Hematopoietic multipotent progenitor cell treated with erythropoietin and hydrocortisone succinate and interleukin-3 and kit ligand, for 15 days (in vitro differentiated cells): ENCODE results near the gene SOSTDC1.
"Not testable (repeated sequence)": the region's sequence is repeated elsewhere in the genome, so short reads cannot be mapped to it uniquely, and the experiment has no call there.

ENCODE experiments used
- DNase-seq: peaks from one replicate; pipeline ENCODE4 v3.0.0-alpha.2; 2015; ENCODE audit warnings: low spot score

SOSTDC1 gene, protein sequence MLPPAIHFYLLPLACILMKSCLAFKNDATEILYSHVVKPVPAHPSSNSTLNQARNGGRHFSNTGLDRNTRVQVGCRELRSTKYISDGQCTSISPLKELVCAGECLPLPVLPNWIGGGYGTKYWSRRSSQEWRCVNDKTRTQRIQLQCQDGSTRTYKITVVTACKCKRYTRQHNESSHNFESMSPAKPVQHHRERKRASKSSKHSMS

DNA sequence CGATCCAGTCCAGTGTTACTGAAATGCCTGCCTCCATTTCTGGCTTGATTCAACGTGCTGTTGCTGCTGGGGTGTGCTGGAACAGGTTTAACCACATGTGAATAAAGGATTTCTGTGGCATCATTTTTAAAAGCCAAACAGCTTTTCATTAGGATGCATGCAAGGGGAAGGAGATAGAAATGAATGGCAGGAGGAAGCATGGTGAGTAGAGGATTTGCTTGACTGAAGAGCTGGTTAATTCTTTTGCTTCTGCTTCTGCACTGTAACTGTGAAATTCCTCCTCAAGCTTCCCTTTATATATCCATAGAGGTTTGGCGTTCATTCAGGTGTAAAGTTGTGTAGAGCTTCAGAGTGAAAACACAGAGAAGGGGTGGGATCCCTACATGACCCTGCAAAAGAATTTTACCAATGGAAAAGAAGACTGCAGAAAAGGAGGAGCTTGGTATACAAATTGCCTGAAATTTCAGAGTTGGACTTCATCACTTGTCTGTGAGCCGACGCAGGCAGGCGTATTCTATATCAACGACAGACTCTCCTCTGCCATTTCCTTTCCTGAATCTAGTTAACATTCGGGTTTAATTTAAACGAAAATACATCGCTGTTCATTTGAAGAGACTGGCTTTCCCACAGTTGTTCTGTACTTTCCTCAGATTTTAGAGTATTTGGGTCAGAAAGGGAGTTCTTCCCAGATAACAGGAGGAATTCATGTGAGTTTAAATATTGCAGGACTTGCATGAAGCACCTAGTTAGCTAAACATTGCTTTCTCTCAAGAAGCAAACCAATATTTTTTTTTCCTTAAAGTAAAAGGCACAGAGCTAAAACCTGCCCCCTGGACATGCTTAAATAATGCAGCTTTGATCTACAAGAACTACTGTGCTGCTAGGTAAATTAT, at the start of gene SOSTDC1:
SOSTDC1 (minus strand) TSS at position 270 of the 893 bp plus-strand sequence; CDS start at position 200, 70 bp downstream.
- no peak for DNase-seq

DNA sequence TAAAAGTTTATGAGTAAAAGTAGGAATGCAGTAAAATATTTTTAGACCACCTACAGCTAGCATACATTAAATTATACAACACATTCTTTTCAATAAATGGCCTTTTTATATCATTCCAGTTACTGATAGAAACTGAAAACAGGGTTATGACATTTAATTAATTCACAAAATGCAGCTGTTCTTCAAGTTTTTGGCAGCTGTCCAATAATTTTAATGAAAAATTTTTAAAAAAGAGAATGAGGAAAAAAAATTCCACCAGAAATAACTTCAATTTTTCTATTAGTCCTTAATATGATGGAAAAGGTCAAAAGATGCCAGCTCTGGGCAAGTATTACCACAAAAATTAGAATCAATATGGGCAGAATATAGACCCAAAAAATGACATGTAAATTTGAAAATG, 49.2 kb upstream of the SOSTDC1 start:
- no peak for DNase-seq

DNA sequence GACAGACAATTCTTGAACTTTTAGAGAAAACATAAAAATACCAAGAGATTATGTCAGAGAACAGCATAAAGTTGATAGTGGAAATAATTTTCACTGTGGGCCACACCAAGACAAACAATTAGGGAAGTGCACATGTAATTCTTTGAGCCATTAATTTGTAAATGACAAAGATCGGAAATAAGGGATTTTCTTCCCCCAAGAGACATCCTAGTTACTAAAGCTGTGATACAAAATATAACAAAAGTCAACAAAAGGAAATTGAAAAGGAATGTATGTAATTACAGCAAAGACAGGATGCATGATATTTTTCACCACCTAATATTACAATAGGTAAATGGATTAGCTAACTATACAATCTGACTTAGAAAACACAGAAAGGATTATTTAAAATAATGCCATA, 48.7 kb upstream of the SOSTDC1 start:
- DNase-seq: no peak

DNA sequence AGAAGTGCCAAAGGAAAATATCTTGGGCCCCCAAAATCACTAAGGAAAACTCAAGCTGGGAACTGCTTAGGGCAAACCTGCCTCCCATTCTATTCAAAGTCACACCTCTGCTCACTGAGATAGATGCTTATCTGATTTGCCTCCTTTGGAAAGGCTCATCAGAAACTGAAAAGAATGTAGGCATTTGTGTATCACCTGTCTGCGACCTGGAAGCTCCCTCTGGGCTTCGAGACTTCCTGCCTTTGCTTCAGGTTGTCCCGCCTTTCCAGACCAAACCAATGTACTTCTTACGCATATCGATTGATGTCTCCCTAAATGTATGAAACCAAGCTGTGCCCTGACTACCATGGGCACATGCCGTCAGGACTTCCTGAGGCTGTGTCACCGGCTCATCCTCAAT, 46.6 kb upstream of the SOSTDC1 start:
- DNase-seq: no peak

DNA sequence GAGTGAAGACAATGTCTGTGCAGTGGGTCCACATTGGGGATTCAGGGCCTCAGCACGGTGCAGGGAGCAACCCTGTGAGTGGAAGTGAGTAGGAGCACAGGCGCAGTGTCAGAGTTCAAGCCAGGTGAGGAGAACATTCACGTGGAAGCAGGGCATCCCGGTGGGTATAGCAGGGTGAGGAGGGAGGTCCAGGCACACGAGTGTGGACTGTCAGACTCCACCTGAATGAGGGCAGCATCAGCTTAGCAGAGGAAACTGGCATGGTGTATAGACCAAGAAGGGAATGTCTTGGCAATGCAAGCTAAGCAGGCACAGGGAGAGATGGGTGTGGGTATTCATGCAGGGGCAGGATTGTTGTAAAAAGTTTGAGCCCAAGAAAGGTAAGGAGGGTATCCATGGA, 45.8 kb upstream of the SOSTDC1 start:
- no peak for DNase-seq

DNA sequence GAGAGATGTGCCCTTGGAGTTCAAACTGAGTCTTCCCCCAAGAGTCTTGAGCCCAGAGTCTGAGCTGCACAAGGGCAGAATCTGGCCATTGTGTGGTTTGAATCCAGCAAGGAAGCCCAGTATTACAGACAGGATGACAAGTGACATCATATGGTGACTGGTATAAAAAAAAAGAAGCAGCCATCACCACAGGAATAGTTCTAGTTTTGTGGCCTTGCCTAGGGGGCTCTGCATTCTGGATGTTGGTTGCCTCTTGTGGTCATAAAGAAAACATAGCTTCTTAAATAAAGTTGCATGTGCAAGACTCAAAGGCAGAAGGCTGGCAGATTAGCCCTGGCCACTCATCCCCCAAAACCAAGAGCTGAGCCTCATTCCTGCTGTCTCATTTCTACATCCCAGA, 44.3 kb upstream of the SOSTDC1 start:
- no peak for DNase-seq

DNA sequence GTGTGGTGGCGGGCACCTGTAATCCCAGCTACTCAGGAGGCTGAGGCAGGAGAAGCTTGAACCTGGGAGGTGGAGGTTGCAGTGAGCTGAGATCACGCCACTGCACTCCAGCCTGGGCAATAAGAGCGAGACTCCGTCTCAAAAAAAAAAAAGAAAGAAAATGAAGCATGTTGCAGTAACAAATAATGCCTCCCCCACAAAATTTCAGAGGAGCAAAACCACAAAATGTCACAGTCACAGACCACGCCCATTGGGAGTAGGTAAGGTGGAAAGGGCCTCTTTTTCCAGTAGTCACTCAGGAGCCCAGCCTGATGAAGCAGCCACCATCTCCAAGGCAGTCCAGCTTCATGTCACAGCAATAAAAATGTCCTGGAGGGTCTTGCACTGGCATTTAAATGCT, 40.9 kb upstream of the SOSTDC1 start:
- not testable (repeated sequence) for DNase-seq

DNA sequence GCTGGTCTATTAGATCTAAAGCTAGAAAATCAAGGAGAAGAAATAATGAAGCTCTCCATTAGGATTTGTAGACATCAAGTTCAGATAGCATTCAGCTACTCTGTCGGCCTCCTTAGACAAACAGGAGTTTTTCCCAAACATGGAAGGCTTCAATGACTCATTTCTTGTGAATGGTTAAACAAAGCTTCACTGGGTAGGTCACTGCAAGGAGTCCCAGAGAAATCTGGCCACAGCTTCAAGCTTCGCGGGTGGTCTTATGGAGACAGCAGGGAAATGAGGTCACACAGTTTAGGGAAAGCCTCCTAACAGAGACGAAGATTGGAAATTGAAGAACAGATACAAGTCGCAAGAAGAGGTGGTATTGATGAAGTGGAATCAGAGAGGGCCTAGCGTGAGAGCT, 38.5 kb upstream of the SOSTDC1 start:
- no peak for DNase-seq

DNA sequence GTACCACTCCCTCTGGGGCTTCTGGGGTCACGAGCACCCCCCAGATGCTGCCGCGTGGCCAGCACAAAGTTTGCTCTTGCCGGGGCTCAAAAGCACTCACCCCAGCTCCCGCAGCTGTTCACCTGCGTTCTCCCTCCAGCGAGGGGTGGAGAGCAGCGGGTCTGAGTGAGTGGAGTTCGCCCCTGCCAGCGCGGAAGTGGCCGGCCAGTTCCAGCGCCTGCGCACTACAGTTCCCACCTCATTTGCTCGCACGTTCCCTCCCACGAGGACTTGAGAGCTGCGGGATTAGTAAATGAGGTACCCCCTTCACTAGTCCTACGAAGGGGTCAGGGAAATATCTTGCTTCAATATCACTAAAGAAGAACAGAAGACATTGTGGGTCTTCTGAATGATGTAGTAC, 36.8 kb upstream of the SOSTDC1 start:
- DNase-seq: no peak

DNA sequence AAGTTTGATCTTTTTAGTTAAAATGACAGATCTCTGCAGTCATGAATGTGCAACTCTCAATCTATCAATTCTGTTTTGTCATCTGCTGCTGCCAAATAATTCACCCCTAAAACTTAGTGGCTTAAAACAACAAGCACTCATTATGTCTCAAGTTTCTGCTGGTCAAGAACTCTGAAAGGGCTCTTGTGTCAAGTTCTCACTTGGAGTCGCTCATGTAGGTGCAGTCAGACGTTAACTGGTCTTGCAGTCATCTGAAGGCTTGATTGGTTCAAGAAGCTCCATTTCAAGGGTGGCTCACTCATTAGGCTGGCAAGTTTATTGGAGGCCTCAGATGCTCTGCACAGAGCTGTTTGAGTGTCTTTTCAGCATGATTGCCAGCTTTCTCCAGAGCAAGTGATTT, 32.6 kb upstream of the SOSTDC1 start:
- no peak for DNase-seq

DNA sequence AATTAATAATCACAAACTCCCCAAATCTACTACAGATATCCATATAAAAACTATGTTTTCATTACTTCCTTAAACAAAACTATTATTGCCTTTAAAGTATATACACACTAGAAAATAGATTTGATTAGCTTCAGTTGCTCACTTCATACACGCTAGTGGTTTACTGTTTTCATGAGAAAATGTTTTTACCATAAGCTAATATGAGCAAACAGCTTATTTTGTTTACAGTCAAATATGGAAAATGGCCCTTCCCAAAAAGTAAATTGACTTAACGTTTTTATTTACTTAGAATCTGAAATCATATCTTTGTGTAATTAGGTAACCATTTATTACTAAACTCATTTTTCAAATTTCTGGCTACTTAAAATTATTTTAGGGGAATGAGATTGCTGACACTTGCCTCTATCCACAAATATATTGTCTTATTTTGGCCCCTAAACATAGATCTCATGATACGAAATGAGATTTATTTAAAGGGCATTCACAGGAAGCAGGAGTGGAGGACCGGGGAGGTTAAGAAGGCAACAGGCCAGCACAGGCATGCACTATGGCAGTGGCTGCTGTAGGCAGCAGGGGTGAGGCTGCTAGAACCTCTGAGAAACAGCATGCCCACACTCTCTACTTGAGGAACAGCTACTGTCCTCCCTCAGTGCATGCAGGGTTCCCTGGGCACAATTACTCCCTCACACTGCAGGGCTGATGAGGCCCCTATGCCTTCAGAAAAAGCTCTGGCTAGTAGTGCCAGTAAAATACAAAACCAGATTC, 29.6 kb upstream of the SOSTDC1 start:
- no peak for DNase-seq

DNA sequence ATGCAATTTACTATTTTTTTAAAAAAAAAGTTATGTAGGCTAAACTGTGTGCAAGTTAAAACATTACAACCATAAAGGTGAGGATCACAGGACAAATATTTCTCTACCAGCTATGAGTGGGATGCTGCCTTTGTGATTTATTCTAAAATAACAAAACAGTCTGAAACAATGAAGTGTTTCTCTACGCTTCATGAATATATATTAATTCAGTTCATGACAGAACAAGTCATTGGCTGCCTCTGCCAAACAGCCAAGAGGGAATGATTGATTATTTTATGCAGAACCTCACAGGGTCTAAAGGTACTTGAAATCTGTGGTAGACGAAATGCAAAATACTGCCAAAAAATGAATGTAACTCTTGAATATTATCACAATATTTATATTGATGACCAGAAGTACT, 29.0 kb upstream of the SOSTDC1 start:
- no peak for DNase-seq

DNA sequence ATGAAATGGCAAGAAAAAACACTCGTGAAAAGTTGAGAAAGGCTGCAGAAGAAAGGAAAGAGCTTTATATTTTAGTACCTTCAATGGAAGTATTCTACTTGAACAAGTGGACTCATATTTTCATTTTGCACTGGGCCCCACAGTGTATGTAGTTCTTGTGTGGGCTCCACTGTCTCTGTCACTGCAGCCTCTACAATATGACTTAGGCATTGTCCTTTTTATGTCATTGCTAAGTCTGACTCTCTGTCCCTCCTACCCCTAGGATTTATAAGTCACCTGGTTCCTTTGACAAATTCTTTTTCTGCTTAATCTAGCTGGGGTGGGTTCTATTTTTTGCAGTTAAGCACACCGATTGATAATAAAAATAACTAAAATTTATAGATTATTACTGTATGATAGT, 27.7 kb upstream of the SOSTDC1 start:
- DNase-seq: no peak

DNA sequence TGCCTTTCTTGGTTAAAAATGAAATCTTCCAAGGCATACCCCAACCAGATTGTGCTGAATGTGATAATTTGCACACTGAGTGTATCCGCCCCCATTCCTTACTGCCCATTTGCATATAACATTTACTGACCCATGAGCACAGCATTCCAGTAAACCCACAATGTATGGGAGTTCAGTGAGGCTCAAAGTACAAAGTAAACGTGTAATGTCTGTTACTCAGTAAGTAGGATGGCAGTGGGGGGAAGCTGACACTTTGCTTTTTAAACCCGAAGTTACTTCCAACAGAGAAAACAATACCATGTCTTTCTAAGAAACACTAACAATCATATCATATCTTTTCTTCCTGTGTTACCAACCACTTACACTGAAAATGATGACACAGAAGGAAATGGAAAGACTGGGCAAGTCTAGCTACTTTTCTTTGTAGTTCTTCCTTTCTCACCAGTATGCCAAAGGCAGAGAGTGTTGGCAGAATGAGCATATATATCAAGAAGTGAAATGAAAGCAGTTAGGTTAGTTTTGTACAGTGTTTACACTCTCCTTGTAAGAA, 27.1 kb upstream of the SOSTDC1 start:
- DNase-seq: no peak

DNA sequence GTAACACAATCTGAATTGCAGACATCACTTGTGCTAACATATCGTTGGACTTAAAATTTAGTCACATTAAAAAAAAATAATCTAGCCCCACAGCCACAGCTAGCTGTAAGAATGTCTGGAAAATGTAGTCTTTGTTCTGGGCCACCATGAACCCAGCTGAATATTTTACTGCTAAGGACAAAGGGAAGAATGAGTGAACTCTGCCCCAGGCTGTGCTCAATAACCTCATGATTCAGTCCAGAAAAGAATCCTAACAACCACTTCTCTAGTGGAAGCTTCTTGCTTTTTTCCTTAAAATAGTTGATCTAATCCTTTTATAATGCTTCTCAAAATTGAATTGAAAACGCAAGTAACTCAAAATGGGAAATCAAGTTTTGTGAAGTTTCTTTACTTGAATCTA, 25.6 kb upstream of the SOSTDC1 start:
- no peak for DNase-seq

DNA sequence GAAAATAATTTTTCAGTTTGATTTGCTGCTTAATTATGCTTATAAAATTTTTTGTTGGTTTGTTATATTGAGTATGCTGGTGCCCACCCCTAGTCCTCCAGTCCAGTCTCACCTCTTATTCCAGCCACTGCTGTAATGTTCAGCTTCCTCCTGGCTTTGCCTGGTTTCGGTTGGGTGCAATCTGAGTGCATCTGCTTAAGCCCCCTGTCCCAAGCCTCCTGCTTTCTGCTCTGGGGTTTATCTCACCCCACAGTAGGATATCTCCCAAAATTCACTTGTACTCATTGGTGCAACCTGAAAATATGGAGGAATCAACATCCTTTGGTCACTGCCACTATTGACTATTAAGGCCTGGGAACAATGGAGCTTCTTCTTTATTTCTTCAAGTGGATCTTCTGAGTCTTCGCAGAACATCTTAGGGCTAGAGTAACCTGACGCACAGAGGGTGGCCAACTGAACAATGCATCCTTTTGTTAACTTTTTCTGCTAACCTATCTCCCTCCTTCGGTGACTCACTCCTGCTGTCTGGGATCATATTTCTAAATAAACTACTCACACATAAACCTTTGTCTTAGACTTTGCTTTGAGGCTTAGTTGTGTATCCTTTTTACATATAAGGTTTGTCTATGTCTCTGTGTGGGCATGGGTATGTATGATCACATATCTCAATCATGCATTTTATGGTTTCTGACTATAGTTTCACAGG, 19.1 kb upstream of the SOSTDC1 start:
- DNase-seq: no peak

DNA sequence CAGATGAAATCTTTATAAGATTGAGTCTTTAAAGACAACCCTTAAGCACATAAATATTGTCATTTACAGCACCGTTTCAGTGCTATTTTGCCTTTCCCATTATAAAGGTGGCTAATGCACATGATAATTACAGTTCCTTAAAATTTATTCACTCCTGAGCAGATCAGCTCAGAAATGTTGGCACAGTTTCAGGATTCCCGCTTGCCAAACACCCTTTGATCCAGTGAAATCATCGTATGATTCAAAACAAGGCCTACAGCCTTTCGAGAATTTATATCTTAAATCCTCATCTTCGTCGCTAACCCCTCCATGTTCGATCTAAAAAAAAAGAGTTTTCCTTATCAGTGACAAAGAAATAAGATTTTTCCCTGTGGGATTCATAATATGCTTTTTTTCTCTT, 14.1 kb upstream of the SOSTDC1 start:
- DNase-seq: no peak

DNA sequence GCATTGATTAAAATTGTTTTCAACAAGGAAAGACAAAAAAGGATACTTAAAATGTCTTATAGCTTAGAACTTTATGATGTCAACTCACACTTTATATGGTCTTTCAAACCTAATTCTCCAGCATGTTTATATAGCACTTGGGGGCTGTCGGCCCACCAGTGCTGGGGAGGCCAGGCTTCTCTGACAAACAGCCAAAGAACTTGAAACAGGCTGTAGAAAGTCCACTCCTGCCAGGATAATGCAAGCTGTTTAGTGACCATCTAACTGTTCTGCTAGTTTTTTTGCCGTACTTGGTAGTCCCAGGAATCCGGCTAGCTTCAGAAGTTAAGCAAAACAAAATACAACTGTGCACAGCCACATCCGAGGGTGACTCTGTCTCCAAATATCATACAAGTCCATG, 13.6 kb upstream of the SOSTDC1 start:
- no peak for DNase-seq

DNA sequence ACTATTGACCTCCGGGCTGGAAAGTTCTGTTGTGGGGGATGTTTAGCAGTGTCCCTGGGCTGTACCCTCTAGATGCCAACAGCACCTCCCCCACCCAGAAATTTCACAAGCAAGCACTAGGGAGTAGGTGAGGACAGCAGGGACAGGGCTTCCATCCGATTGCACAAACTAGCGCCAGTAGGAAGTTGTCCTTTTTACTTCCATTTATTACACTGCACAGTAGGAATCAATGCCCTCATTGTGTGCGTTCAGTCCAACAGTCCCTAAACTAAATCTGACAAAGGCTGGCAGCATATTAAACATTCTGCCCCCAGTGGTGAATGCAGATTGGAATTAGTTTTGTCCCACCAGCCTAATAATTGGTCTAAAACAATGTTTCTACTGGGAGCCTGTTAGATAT, 6.4 kb upstream of the SOSTDC1 start:
- DNase-seq: no peak

DNA sequence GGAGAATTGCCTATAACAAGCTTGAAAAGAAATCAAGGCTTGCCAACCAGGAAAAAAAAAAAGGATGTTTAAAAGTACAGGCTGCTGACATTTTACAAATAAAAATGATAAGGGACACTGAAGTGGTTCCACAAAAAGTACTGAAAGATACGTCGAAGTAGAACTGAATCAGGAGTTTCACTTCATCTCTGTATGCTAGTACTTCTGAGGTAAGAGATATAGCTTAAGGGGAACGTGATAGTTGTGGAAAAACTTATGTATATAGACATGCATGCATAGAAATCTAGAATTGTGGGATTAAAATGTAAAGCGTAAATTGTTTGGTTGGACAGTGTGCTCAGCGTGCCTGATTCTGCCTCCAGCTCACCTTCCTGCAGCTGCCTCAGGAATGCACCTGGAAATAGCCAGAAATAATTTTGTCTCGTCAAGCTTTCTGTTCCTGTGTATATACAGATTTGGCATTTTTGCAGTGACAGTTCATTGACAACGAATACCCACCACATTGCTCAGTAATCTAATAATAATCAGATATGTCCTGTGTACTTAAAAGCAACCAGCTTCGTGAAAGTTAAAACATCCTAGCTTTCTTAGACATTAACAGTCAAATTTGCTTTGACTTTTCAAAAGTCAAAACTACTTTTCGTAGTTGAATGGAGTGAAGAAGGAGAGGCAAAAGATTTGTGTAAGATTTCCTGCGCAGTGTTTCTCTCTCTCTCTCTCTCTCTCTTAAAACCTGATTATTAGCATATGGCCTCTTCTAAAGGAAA, 1.4 kb downstream of the SOSTDC1 start:
- no peak for DNase-seq

DNA sequence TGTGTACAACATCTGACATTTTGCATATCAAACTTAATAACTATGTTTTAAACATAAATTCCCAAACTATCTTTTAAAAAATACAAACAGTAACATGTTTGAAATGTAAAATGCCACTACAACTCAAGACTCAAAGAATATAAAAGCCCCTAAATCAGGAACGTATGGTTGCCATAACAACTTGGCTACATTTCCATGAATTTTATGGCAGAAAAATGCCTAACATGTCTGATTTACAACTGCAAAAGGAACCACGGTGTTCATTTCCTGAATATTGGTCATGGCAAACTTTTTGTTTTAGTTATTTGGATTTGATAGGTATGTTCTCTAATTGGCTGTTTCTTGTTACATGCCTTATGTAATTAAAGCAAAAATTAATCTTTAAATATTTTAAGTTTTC, 2.0 kb downstream of the SOSTDC1 start:
- DNase-seq: no peak
